ENCODE measurements around the gene SREBF1. TPM values are rescaled to one million over a fixed set of nuclear protein-coding genes. Genes with fewer than 3 reads are reported as not detected.

The SREBF1 gene
- total RNA-seq, 1 donor: 92.0 TPM

DNA sequence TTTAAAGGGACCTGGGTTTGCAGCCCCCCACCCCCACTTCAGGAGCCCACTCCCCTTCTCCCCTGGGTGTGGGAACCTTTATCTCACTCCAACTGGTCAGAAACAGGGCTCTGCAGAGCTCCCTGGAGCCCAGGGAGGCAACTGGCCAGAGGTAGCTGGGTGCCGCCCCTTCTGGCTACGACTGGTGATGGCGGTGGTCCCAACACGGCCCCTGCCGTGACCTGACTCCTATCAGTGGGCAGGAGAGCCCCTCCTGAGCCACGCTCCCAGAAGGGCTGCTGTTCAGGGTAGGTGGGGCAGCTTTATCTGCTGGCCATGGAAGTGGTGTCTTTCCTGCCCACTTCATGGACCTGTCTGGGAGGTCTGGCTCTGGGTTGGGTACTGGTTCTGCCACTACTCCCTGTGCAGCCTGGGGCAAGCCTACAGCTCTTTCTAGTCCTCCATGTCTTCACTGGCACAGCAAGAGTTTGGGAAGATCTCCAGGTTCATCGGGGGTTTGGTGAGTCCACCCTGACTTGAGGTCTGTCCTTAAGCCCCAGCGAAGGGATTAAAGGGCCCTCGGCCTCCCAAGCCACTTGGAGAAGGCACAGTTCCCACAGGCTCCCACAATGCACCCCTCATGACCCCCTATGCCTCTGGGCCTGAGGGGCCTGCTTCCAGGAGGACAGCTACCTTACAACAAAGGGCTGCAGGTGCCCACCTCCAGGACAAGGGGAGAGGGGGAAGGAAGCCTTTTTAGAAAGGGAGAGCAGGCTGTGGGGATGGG, 5.5 kb upstream of the SREBF1 start:
- no peak overlapping the region for H3K4me3 ChIP-seq (ENCODE audit: low read depth, low read length)
- DNase-seq (ENCODE audit: low read depth): no peak
- TF ChIP-seq, protein P1, sequence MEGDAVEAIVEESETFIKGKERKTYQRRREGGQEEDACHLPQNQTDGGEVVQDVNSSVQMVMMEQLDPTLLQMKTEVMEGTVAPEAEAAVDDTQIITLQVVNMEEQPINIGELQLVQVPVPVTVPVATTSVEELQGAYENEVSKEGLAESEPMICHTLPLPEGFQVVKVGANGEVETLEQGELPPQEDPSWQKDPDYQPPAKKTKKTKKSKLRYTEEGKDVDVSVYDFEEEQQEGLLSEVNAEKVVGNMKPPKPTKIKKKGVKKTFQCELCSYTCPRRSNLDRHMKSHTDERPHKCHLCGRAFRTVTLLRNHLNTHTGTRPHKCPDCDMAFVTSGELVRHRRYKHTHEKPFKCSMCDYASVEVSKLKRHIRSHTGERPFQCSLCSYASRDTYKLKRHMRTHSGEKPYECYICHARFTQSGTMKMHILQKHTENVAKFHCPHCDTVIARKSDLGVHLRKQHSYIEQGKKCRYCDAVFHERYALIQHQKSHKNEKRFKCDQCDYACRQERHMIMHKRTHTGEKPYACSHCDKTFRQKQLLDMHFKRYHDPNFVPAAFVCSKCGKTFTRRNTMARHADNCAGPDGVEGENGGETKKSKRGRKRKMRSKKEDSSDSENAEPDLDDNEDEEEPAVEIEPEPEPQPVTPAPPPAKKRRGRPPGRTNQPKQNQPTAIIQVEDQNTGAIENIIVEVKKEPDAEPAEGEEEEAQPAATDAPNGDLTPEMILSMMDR (IDR thresholded peaks at IDR 0.05; ENCODE audit: insufficient read depth, low read depth, low read length): no peak

DNA sequence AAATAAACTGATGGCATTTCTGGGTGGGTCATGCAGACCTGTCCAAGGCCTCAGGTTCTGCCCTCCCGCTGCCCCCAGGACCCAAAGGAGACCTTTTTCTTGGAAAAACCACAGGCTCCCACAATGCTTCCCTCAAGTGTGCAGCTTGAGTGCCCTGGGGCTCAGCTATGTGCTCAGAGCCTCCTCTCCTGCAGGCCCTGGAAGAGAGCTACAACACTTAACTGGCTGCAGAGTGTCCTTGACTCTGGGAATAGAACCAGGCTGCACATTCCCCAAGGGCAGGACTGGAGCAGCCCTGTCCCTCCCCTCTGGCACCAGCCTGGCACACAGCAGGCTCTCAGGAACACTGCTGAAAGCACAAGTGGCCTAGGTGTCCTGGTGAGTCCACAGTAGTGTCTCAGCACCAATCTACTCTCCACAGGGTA, 4.8 kb upstream of the SREBF1 start:
- no peak for DNase-seq (ENCODE audit: low read depth)
- TF ChIP-seq, protein P1 (IDR thresholded peaks at IDR 0.05; ENCODE audit: insufficient read depth, low read depth, low read length): no peak
- no peak overlapping the region for H3K4me3 ChIP-seq (ENCODE audit: low read depth, low read length)

DNA sequence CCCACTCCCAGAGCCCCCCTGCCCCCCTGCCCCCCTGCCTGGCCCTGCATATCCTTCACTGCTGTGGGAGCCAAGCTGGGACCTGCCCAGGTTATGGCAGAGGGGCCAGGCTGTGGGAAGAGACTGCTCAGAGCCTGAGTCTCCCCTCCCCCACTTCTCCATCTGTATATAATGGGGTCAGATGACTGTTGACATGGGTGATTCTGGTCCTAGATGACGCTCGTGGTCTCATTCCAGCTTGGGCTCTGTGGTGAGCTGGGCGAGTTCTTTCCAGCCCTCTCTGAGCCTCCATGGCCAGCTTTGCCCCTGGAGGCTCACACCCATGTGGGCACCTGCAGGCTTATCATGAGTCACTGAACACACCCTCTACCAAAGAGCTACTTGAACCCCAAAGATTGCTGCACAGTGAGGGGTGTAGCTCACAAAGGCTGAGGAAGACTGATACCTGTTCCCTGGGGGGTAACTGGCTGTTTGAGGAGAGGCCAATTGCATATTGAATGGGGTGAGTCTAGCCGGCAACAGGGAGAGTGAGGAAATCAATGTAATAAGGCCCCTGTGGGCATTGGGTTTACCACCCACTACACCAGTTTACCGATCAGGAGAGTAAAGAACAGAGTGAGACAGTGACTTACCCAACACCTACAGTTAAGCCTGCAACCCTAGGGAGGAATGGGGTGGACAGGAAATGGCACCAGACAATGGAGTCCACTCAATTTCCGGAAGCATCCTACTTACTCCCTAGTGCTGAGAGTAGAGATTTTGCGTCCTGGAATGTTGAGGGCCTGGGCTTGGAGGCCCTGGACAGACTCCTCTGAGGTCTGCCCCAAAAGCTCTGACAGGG, 4.2 kb upstream of the SREBF1 start:
- TF ChIP-seq, protein P1 (IDR thresholded peaks at IDR 0.05; ENCODE audit: insufficient read depth, low read depth, low read length): no peak
- peak overlapping the region; percentile 53 for H3K4me3 ChIP-seq (ENCODE audit: low read depth, low read length)
- DNase-seq (ENCODE audit: low read depth): peak; percentile 53

DNA sequence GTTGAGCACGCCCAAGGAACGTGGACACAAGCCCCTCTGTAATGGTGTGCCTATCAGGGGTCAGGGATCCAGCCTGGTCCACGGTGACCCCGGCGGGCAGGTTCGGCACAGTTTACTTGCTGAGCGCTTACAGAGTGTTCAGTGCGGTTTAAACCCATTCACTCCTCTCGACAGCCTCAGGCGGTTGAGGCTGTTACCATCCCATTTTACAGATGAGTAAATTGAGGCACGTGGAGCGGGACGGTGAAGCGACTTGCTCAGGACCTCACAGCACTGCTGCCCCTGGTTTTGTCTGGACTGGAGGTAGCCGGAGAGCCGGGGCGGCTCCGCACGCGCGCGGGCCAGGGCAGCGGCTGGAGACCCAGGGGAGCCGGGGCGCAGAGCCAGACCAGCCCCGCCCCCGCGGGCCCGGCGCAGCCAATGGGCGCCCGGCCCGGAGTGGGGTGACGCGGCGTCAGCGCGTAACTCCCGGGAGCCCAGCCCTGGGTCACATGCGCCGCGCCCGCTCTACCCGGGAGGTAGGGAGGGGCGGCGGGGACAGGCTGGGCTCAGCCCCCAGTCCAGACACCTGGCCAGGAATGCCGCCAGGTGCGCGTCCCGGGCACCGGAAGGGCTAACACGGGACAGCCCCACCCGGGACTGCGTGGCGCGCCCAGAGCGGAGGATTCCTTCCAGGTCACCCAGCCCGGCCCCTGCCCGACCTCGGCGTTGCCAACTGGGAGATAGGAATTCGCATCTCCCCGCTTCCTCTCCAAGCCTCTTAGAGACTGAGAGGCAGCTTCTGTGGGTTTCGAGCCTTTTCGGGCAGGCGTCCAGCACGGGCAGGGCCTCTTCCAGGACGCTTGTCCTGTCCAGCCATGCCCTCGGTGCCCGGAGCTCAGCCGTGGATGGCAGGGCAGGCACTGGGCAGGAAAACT, 3.3 kb upstream of the SREBF1 start:
- TF ChIP-seq, protein P1 (IDR thresholded peaks at IDR 0.05; ENCODE audit: insufficient read depth, low read depth, low read length): no peak
- peak overlapping the region; percentile 53 for H3K4me3 ChIP-seq (ENCODE audit: low read depth, low read length)
- DNase-seq (ENCODE audit: low read depth): peak; percentile 92

DNA sequence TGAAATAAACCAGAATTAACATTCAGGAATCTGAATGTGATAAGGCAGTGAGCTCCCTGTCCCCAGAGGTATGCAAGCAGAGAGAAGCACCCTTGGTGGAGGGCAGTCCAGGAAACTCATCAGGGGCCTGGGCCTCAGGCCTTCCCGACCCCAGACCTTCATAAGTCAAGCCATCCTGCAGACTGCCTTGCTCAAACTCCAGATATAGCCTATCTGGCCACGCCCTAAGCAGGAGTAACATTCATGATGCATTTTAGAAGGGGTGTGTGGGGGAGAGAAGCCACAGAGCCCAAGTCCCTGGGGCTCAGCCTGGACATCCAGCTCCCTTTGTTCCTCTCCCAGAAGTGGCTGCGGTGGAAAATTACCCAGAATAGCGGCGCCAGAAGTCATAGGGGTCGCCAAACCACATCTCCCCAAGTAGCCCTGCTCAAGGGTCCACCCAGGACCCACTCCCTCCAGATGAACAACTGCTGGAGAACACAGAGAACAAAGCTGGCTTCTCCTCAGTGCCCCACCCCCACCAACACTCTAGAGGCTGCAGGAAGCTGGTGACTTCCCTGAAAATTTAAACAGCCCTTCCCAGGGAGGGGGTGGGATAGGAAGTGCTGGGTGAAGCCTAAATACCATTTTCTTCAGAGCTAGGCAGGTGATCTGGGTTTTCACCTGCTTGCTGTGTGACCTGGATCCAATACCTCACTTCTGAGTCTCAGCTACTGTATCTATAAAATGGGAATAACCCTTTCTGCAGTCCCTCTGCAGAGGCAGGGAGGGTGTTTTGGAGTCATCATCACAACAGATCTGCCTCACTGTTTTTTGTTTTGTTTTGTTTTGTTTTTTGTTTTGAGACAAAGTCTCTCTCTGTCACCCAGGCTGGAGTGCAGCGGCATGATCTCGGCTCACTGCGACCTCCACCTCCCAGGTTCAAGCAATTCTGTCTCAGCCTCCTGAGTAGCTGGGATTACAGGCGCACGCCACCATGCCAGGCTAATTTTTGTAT, 1.5 kb upstream of the SREBF1 start:
- peak; percentile 62 for DNase-seq (ENCODE audit: low read depth)
- H3K4me3 ChIP-seq (ENCODE audit: low read depth, low read length): no peak overlapping the region
- TF ChIP-seq, protein P1 (IDR thresholded peaks at IDR 0.05; ENCODE audit: insufficient read depth, low read depth, low read length): no peak

Measured in fibroblast of villous mesenchyme (primary cell).